HG03045 (cell line): ENCODE results near the gene DKK1.
"Not testable (repeated sequence)": the region's sequence is repeated elsewhere in the genome, so short reads cannot be mapped to it uniquely, and the experiment has no call there.

Source experiments
- ATAC-seq: cut with Tn5 transposase; IDR thresholded peaks from one replicate; pipeline ENCODE4 v1.9.1; 2021; ENCODE audit warnings: mild to moderate bottlenecking, moderate library complexity; ENCODE audit not compliant: unreplicated experiment

Gene DKK1

DNA sequence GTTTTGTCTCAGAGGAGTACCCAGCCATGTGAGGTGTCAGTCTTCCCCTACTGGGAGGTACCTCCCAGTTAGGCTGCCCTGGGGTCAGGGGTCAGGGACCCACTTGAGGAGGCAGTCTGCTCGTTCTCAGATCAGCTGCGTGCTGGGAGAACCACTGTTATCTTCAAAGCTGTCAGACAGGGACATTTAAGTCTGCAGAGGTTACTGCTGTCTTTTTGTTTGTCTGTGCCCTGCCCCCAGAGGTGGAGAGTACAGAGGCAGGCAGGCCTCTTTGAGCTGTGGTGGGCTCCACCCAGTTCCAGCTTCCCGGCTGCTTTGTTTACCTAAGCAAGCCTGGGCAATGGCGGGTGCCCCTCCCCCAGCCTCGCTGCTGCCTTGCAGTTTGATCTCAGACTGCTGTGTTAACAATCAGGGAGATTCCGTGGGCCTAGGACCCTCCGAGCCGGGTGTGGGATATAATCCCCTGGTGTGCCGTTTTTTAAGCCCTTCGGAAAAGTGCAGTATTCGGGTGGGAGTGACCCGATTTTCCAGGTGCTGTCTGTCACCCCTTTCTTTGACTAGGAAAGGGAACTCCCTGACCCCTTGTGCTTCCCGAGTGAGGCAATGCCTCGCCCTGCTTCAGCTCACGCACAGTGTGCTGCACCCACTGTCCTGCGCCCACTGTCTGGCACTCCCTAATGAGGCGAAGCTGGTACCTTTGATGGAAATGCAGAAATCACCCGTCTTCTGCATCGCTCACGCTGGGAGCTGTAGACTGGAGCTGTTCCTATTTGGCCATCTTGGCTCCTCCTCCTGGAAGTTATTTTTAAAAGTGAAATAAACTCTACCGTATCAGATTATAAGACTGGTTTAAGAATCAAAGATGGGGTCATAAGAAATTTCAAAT lies 51.7 kb downstream of the DKK1 start:
- ATAC-seq = not testable (repeated sequence)
